G401 (cell line): ENCODE data around the gene ZNFX1. TPM values are rescaled to one million over a fixed set of nuclear protein-coding genes. Genes with fewer than 3 reads are reported as not detected.
"Not testable (repeated sequence)": the region's sequence is repeated elsewhere in the genome, so short reads cannot be mapped to it uniquely, and the experiment has no call there.

Source experiments
- DNase-seq: peaks from one replicate; pipeline ENCODE4 v3.0.0-alpha.2; 2015; ENCODE audit warnings: low spot score
- in situ Hi-C: cut with HindIII; loops from 2 replicates; pipeline ENCODE4 v1.10.0; 2016; ENCODE audit warnings: low sequenced_read_pairs, mixed read lengths
- total RNA-seq: library from RNA; depleted of rRNA; stranded (reverse); fragments of >200 nt; shearing (Covaris generic); gene quantifications from 2 replicates; pipeline ENCODE4 v1.2.3, GENCODE V29; 2014; rRNA removed

ZNFX1 gene
- total RNA-seq, 1 experiment from 2014 or later: 12.3 TPM

- in situ Hi-C loops: no loop called here
- no peak for DNase-seq
Measured at GRCh38 chr20:49225896-49226295, 52.0 kb downstream of the ZNFX1 start.

GRCh38 chr20:49219924-49220831, 57.7 kb downstream of the ZNFX1 start:
- in situ Hi-C loops: no loop called here
- DNase-seq: no peak

GRCh38 chr20:49219091-49219923, 58.5 kb downstream of the ZNFX1 start, which contains the start of gene DDX27:
Gene DDX27 (plus strand): TSS chr20:49219416. CDS start chr20:49219449, 33 bp downstream.
- in situ Hi-C loops: no loop called here
- DNase-seq: peak; percentile 99

- DNase-seq, in situ Hi-C loops: not testable (repeated sequence)
Measured at GRCh38 chr20:49218739-49219090, 59.1 kb downstream of the ZNFX1 start.

- in situ Hi-C loops: no loop called here
- peak; percentile 93 for DNase-seq
Measured at GRCh38 chr20:49216991-49217578, 60.8 kb downstream of the ZNFX1 start.

- in situ Hi-C loops: no loop called here
- no peak for DNase-seq
Measured at GRCh38 chr20:49215232-49215631, 62.6 kb downstream of the ZNFX1 start.

GRCh38 chr20:49214571-49214970, 63.3 kb downstream of the ZNFX1 start:
- in situ Hi-C loops: no loop called here
- DNase-seq: no peak

GRCh38 chr20:49210757-49211110, 67.1 kb downstream of the ZNFX1 start:
- in situ Hi-C loops: no loop called here
- DNase-seq: no peak

GRCh38 chr20:49210101-49210756, 67.6 kb downstream of the ZNFX1 start:
- DNase-seq: no peak
- in situ Hi-C loops: no loop called here

- in situ Hi-C loops: no loop called here
Measured at GRCh38 chr20:49207076-49207475, 70.8 kb downstream of the ZNFX1 start.

GRCh38 chr20:49203746-49204145, 74.1 kb downstream of the ZNFX1 start:
- no peak for DNase-seq
- in situ Hi-C loops: loop anchor here (5.0 kb wide), 2 partner anchors 39 to 51 kb away; no protein-coding TSS in a partner anchor

More at GRCh38 chr20:49207076-49207475, 70.8 kb downstream of the ZNFX1 start:
- no peak for DNase-seq

GRCh38 chr20:49203011-49203410, 74.8 kb downstream of the ZNFX1 start:
- in situ Hi-C loops: loop anchor here (5.0 kb wide), 2 partner anchors 39 to 51 kb away; no protein-coding TSS in a partner anchor
- DNase-seq: no peak

GRCh38 chr20:49199729-49200293, 78.0 kb downstream of the ZNFX1 start:
- in situ Hi-C loops: loop anchor here (5.0 kb wide), 2 partner anchors 42 to 48 kb away; no protein-coding TSS in a partner anchor
- no peak for DNase-seq

GRCh38 chr20:49192944-49193518, 84.8 kb downstream of the ZNFX1 start:
- DNase-seq, in situ Hi-C loops: not testable (repeated sequence)

Other genes with a start within 250 kb of the ZNFX1 start
- 153 and 238 TPM in 2 replicates for gene CSE1L, start 231.7 kb downstream of the ZNFX1 start, total RNA-seq
- gene STAU1, start 89.7 kb downstream of the ZNFX1 start, total RNA-seq: 46.2 and 57.7 TPM in 2 replicates
- 43.4 and 57.7 TPM in 2 replicates for gene DDX27, start 58.6 kb downstream of the ZNFX1 start, total RNA-seq
- gene KCNB1, start 204.6 kb upstream of the ZNFX1 start, total RNA-seq: 0.12 and 0.14 TPM in 2 replicates